ENCODE data around the gene CXCL13. TPM values are rescaled to one million over a fixed set of nuclear protein-coding genes. Genes with fewer than 3 reads are reported as not detected.
"Not testable (repeated sequence)": the region's sequence is repeated elsewhere in the genome, so short reads cannot be mapped to it uniquely, and the experiment has no call there.

CXCL13 gene
- polyA plus RNA-seq, 2 of the 4 experiments (the other 2 are of a cell fraction): not detected

GRCh38 chr4:77566148-77566547 lies 39.5 kb upstream of the CXCL13 start:
- 59% methylated on average over 3 of the region's 3 CpGs for WGBS (ENCODE audit: missing lambda C conversion rate)
- H3K4me3 ChIP-seq: no peak overlapping the region
- H3K4me2 ChIP-seq: no peak overlapping the region
- no peaks in the 10 kb centered on the region for H3K9me3 ChIP-seq
- ATAC-seq (no peak), DNase-seq (ENCODE audit: low read depth in 1 of 2, low spot score in 1 of 2) (no peak), FAIRE-seq (no peak)
- no peaks in the 10 kb centered on the region for H3K4me1 ChIP-seq
- ChIA-PET POLR2A (no interaction called here), CTCF (no interaction called here)
- no peak overlapping the region for H3K27ac ChIP-seq
- no peak for TF ChIP-seq ESRRA (IDR thresholded peaks at IDR 0.05; ENCODE audit: borderline replicate concordance, low read length)
- no peak for TF ChIP-seq USF2 (IDR thresholded peaks at IDR 0.05)
- TF ChIP-seq REST (IDR thresholded peaks at IDR 0.05): no peak
- no peak for TF ChIP-seq SMC3 (IDR thresholded peaks at IDR 0.05)
- TF ChIP-seq HMGXB4 (CRISPR knock-in tag; IDR thresholded peaks at IDR 0.05; ENCODE audit: borderline replicate concordance): no peak
- TF ChIP-seq FOSB (CRISPR knock-in tag; IDR thresholded peaks at IDR 0.05): no peak
- TF ChIP-seq RARB (CRISPR knock-in tag; IDR thresholded peaks at IDR 0.05): no peak
- TF ChIP-seq ZSCAN20 (CRISPR knock-in tag; IDR thresholded peaks at IDR 0.05): no peak
- no peak for TF ChIP-seq FOXS1 (CRISPR knock-in tag; IDR thresholded peaks at IDR 0.05)
- TF ChIP-seq KDM1A (IDR thresholded peaks at IDR 0.05; ENCODE audit: low read depth): no peak
- no peak for TF ChIP-seq CEBPB (IDR thresholded peaks at IDR 0.05)
- TF ChIP-seq RFX5 (IDR thresholded peaks at IDR 0.05): no peak

- Histone ChIP-seq H3K27ac (no peak overlapping the region), H3K4me2 (no peak overlapping the region), H3K4me3 (no peak overlapping the region), H3K9me3 (no peaks in the 10 kb centered on the region), H3K4me1 (no peaks in the 10 kb centered on the region)
- FAIRE-seq (no peak), DNase-seq (ENCODE audit: low read depth in 1 of 2, low spot score in 1 of 2) (no peak), ATAC-seq (no peak)
- ChIA-PET CTCF (interaction anchor here (0.6 kb wide), 1 partner anchor 52 kb away, joined by 3 read pairs; no protein-coding TSS in a partner anchor), POLR2A (no interaction called here)
- TF ChIP-seq RARB (CRISPR knock-in tag; IDR thresholded peaks at IDR 0.05) (no peak), BCL3 (IDR thresholded peaks at IDR 0.05) (no peak), ZFP36 (IDR thresholded peaks at IDR 0.05; ENCODE audit: borderline replicate concordance, partially characterized antibody) (no peak), HOXB13 (CRISPR knock-in tag; IDR thresholded peaks at IDR 0.05; ENCODE audit: low read depth) (no peak), USF2 (IDR thresholded peaks at IDR 0.05) (no peak), CTCF (IDR thresholded peaks at IDR 0.05) (no peak), MAX (IDR thresholded peaks at IDR 0.05) (no peak), MAZ (IDR thresholded peaks at IDR 0.05; ENCODE audit: borderline replicate concordance, low read depth, low read length) (no peak), ZSCAN20 (CRISPR knock-in tag; IDR thresholded peaks at IDR 0.05) (no peak), NPAS2 (CRISPR knock-in tag; IDR thresholded peaks at IDR 0.05; ENCODE audit: borderline replicate concordance) (no peak)
Observed at GRCh38 chr4:77567549-77567948, 38.1 kb upstream of the CXCL13 start.

- POLR2A ChIA-PET; H3K4me2 ChIP-seq; FAIRE-seq; DNase-seq (ENCODE audit: low read depth in 1 of 2, low spot score in 1 of 2); H3K4me3 ChIP-seq; H3K9me3 ChIP-seq; H3K4me1 ChIP-seq; CTCF ChIA-PET; H3K27ac ChIP-seq; ATAC-seq: not testable (repeated sequence)
- 50% methylated on average over 4 of the region's 32 CpGs for WGBS (ENCODE audit: missing lambda C conversion rate)
Observed at GRCh38 chr4:77570508-77571214, 35.0 kb upstream of the CXCL13 start.

Data from A549 (cell line).